GM23248 (cell line): ENCODE results near the gene KLK5. TPM values are rescaled to one million over a fixed set of nuclear protein-coding genes. Genes with fewer than 3 reads are reported as not detected.

Experiments used
- DNase-seq: peaks from one replicate; pipeline ENCODE4 v3.0.0-alpha.2; 2015
- H2AFZ ChIP-seq: fragments of 200-600 bp; sonication (generic); 2 replicates; pipeline ENCODE4 v1.6.1; 2016; ENCODE audit warnings: antibody characterized with exemption
- H3F3A ChIP-seq: fragments of 200-600 bp; sonication (generic); 2 replicates; pipeline ENCODE4 v1.6.1; 2016; ENCODE audit warnings: mild to moderate bottlenecking, antibody characterized with exemption, mixed run types; ENCODE audit not compliant: insufficient read depth
- H3K27ac ChIP-seq: fragments of 200-600 bp; sonication (generic); 2 replicates; pipeline ENCODE4 v1.5.1; 2016; ENCODE audit warnings: mild to moderate bottlenecking
- H3K27me3 ChIP-seq: fragments of 200-600 bp; sonication (generic); replicated peaks from 2 replicates; pipeline ENCODE4 v1.6.1; 2016; ENCODE audit warnings: mild to moderate bottlenecking; ENCODE audit not compliant: insufficient read depth
- H3K36me3 ChIP-seq: fragments of 200-600 bp; sonication (generic); 2 replicates; pipeline ENCODE4 v1.6.1; 2016; ENCODE audit warnings: low read depth, mild to moderate bottlenecking
- H3K4me1 ChIP-seq: fragments of 200-600 bp; sonication (generic); 2 replicates; pipeline ENCODE4 v1.6.1; 2016; ENCODE audit warnings: mild to moderate bottlenecking; ENCODE audit not compliant: insufficient read depth
- H3K4me2 ChIP-seq: fragments of 200-600 bp; sonication (generic); one replicate; pipeline ENCODE4 v1.6.1; 2016; ENCODE audit warnings: mild to moderate bottlenecking; ENCODE audit not compliant: unreplicated experiment
- H3K4me3 ChIP-seq: fragments of 200-600 bp; sonication (generic); 2 replicates; pipeline ENCODE4 v1.5.1; 2016; ENCODE audit warnings: mild to moderate bottlenecking
- H3K79me2 ChIP-seq: fragments of 200-600 bp; sonication (generic); 2 replicates; pipeline ENCODE4 v1.6.1; 2016; ENCODE audit warnings: mild to moderate bottlenecking; ENCODE audit not compliant: insufficient read depth
- H3K9ac ChIP-seq: fragments of 200-600 bp; sonication (generic); 2 replicates; pipeline ENCODE4 v1.6.1; 2016; ENCODE audit warnings: mild to moderate bottlenecking
- H3K9me2 ChIP-seq: fragments of 200-600 bp; sonication (generic); 2 replicates; pipeline ENCODE4 v1.6.1; 2016; ENCODE audit warnings: mixed run types, mild to moderate bottlenecking, moderate library complexity; ENCODE audit not compliant: insufficient read depth
- H3K9me3 ChIP-seq: fragments of 200-600 bp; sonication (generic); one replicate; pipeline ENCODE4 v1.6.1; 2017; ENCODE audit warnings: low read depth
- H4K20me1 ChIP-seq: fragments of 200-600 bp; sonication (generic); 2 replicates; pipeline ENCODE4 v1.6.0; 2016; ENCODE audit not compliant: insufficient read depth
- EZH2 ChIP-seq: fragments of 200-600 bp; sonication (generic); IDR thresholded peaks from 2 replicates; pipeline ENCODE4 v1.6.1; 2018; ENCODE audit warnings: antibody characterized with exemption, mild to moderate bottlenecking; ENCODE audit not compliant: insufficient read depth, poor library complexity, severe bottlenecking
- EZH2phosphoT487 ChIP-seq: fragments of 200-600 bp; sonication (generic); IDR thresholded peaks from 2 replicates; pipeline ENCODE4 v1.6.1; 2018; ENCODE audit warnings: antibody characterized with exemption, moderate library complexity, mild to moderate bottlenecking, low read depth; ENCODE audit not compliant: insufficient read depth
- WGBS, 2 experiments: methylation state at CpG; one replicate each; pipeline ENCODE4 v1.1.6; 2015 to 2017; ENCODE audit warnings: low lambda C conversion rate in 2 of 2, low coverage in 1 of 2; ENCODE audit errors: missing lambda C conversion rate in 2 of 2; 5-methylcytosine and 5-hydroxymethylcytosine counted together
- in situ Hi-C: fragments of 300-500 bp; cut with MboI; formaldehyde crosslinking; loops from 2 replicates; pipeline ENCODE4 v1.15.0; 2020
- polyA plus RNA-seq: library from polyadenylated mRNA; unstranded; fragments of >200 nt; fragmentation: Nextera tagmentation; extraction: Ambion mirVana; gene quantifications from 2 replicates; pipeline ENCODE4 v1.2.1, GENCODE V29; 2016
- total RNA-seq: library from RNA; depleted of rRNA; stranded (reverse); fragments of >200 nt; shearing (Covaris generic); gene quantifications from 2 replicates; pipeline ENCODE4 v1.2.3, GENCODE V29; 2014

Gene KLK5
- total and polyA plus RNA-seq, 2 experiments from 2014 or later: not detected

DNA sequence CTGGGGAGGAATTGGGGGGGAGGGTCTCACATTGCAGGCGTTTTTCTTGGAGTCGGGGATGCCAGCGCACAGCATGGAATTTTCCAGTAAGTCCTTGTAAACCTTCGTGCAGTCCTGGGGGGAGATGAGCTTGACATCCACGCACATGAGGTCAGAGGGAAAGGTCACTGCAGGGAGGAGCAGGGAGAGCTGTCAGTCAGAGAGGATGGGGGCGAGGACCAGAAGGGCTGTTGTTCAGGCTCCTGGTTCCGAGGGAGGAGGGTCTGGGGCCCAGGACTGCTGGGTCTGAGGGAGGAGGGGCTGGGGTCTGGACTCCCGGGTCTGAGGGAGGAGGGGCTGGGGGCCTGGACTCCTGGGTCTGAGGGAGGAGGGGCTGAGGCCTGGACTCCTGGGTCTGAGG lies 26.9 kb upstream of the KLK5 start:
- no peaks in the 10 kb centered on the region for H3K9me2 ChIP-seq
- no peak overlapping the region for H2AFZ ChIP-seq
- no peak overlapping the region for H3K4me3 ChIP-seq
- in situ Hi-C loops: no loop called here
- H3K27me3 ChIP-seq: no peaks in the 10 kb centered on the region; the same call in none of the 2 replicates
- H3F3A ChIP-seq: no peaks in the 10 kb centered on the region
- no peaks in the 10 kb centered on the region for H3K79me2 ChIP-seq
- no peaks in the 10 kb centered on the region for H3K9me3 ChIP-seq
- no peaks in the 10 kb centered on the region for H4K20me1 ChIP-seq
- DNase-seq: no peak
- no peak for TF ChIP-seq EZH2
- TF ChIP-seq EZH2phosphoT487: no peak
- no peaks in the 10 kb centered on the region for H3K4me1 ChIP-seq
- H3K9ac ChIP-seq: no peak overlapping the region
- no peaks in the 10 kb centered on the region for H3K36me3 ChIP-seq
- H3K4me2 ChIP-seq: no peak overlapping the region
- no peak overlapping the region for H3K27ac ChIP-seq
- 22% methylated on average over 7 to 8 of the region's 8 CpGs for WGBS, 2 experiments

DNA sequence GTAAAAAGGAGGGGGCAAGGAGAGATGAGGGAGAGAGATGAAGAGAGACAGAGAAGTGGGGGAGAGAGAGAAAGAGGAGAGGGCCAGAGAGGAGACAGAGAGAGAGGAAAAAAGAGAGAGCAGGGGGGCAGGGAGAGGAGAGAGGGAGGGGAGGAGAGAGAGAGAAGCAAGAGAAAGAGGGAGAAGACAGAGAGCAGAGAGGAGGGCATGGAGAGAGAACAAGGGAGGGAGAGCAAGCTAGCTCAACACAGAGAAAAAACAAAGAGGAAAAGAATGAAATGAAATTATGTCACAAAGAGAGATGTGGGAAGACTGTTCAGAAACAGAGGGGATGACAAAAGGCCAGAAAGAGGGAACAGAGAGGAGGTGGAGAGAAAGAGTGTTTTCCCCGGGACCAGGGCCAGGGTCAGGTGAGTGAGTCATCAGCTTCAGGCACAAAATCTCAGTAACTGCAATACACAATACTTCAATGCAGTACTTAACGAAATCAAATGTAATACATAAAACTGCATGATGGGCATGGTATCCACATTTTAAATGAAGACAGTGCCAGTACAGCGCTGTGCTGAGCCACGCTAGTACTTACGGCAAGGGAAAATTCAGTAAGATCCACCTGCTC lies 26.0 kb upstream of the KLK5 start:
- Histone ChIP-seq H3K4me2 (no peak overlapping the region), H4K20me1 (no peaks in the 10 kb centered on the region), H3K36me3 (no peaks in the 10 kb centered on the region), H3K9ac (no peak overlapping the region), H3K79me2 (no peaks in the 10 kb centered on the region), H3K4me3 (no peak overlapping the region), H3F3A (no peaks in the 10 kb centered on the region), H3K9me3 (no peaks in the 10 kb centered on the region), H3K9me2 (no peaks in the 10 kb centered on the region), H3K27me3 (no peaks in the 10 kb centered on the region; the same call in none of the 2 replicates), H3K4me1 (no peaks in the 10 kb centered on the region), H3K27ac (no peak overlapping the region), H2AFZ (no peak overlapping the region)
- WGBS, 2 experiments: 47 to 50% methylated on average over 5 of the region's 5 CpGs
- DNase-seq: no peak
- TF ChIP-seq EZH2 (no peak), EZH2phosphoT487 (no peak)
- in situ Hi-C loops: no loop called here

DNA sequence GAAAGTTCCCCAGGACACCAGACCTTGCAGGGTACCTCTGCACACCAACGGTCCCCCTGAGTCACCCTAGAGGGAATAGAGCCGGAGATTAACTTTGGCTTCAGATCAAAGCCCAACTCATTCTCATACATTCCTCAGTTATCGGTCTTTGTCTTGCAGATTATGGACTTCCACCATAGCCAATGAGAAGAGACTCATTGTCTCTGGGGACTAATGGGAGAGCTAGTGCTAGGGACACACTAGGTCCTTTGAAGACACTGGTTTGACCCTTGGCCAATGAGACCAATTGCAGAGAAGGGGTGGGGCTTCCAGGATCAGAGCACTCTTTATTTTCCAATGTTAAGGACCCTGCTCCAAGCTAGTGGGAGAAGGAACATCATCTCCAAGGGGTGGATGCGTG lies 24.8 kb upstream of the KLK5 start:
- Histone ChIP-seq H3K27me3 (no peaks in the 10 kb centered on the region; the same call in none of the 2 replicates), H3K9me3 (no peaks in the 10 kb centered on the region), H3K9ac (no peak overlapping the region), H2AFZ (no peak overlapping the region), H3K4me1 (no peaks in the 10 kb centered on the region), H3K4me3 (no peak overlapping the region), H3K9me2 (no peaks in the 10 kb centered on the region), H3K27ac (no peak overlapping the region), H4K20me1 (no peaks in the 10 kb centered on the region), H3K79me2 (no peaks in the 10 kb centered on the region), H3F3A (no peaks in the 10 kb centered on the region), H3K4me2 (no peak overlapping the region), H3K36me3 (no peaks in the 10 kb centered on the region)
- no peak for TF ChIP-seq EZH2phosphoT487
- no peak for TF ChIP-seq EZH2
- no peak for DNase-seq
- WGBS, 2 experiments: 39 to 47% methylated on average over 4 of the region's 4 CpGs
- in situ Hi-C loops: no loop called here

- H3K4me2 ChIP-seq: no peak overlapping the region
- no peak overlapping the region for H2AFZ ChIP-seq
- H3K36me3 ChIP-seq: no peaks in the 10 kb centered on the region
- in situ Hi-C loops: no loop called here
- H3K9ac ChIP-seq: no peak overlapping the region
- WGBS, 2 experiments: 4 to 8% methylated on average over 8 of the region's 8 CpGs
- DNase-seq: no peak
- TF ChIP-seq EZH2phosphoT487: no peak
- TF ChIP-seq EZH2: no peak
- H3K4me1 ChIP-seq: no peaks in the 10 kb centered on the region
- H3K4me3 ChIP-seq: no peak overlapping the region
- no peak overlapping the region for H3K27ac ChIP-seq
- no peaks in the 10 kb centered on the region for H4K20me1 ChIP-seq
- no peaks in the 10 kb centered on the region for H3K9me3 ChIP-seq
- no peaks in the 10 kb centered on the region for H3F3A ChIP-seq
- H3K27me3 ChIP-seq: no peaks in the 10 kb centered on the region; the same call in 1 of the 2 replicates
- no peaks in the 10 kb centered on the region for H3K9me2 ChIP-seq
- no peaks in the 10 kb centered on the region for H3K79me2 ChIP-seq
Measured at GRCh38 chr19:50975766-50976165, 22.9 kb upstream of the KLK5 start.
